Measurements from ENCODE around the gene GRIN2B.

DNA sequence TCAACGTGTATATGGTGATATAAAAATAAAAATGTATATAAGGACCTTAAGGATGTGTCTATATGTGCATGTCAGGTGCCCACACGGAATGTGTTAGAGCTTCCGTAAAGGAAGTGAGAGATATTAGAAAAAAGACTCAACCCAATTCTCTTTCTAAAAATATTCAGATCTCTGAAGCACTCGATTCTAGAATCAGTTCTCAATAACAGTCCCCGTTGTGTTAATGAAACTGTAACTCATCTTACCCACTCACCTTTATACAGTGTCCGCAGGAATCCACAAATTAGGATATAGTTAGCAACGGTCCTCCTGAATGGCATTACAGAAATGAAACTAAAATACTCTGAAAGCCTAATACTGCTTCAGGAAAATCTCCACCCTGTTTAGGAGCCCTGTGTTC, 29.3 kb downstream of the GRIN2B start:
- TF ChIP-seq CTCF (IDR thresholded peaks at IDR 0.05) (no peak), USF2 (CRISPR knock-in tag; IDR thresholded peaks at IDR 0.05) (no peak), FOXJ3 (CRISPR knock-in tag; IDR thresholded peaks at IDR 0.05; ENCODE audit: borderline replicate concordance) (no peak), TEAD4 (CRISPR knock-in tag; IDR thresholded peaks at IDR 0.05) (no peak), AFF4 (CRISPR knock-in tag; IDR thresholded peaks at IDR 0.05; ENCODE audit: borderline replicate concordance) (no peak), CREM (CRISPR knock-in tag; IDR thresholded peaks at IDR 0.05) (no peak), ZNF219 (CRISPR knock-in tag; IDR thresholded peaks at IDR 0.05; ENCODE audit: borderline replicate concordance) (no peak), E2F5 (CRISPR knock-in tag; IDR thresholded peaks at IDR 0.05) (no peak), TCF7 (CRISPR knock-in tag; IDR thresholded peaks at IDR 0.05; ENCODE audit: low read depth) (no peak), NR1H2 (CRISPR knock-in tag; IDR thresholded peaks at IDR 0.05) (no peak), ZBTB21 (CRISPR knock-in tag; IDR thresholded peaks at IDR 0.05; ENCODE audit: borderline replicate concordance) (no peak)
- TF ChIP-seq, protein P1, sequence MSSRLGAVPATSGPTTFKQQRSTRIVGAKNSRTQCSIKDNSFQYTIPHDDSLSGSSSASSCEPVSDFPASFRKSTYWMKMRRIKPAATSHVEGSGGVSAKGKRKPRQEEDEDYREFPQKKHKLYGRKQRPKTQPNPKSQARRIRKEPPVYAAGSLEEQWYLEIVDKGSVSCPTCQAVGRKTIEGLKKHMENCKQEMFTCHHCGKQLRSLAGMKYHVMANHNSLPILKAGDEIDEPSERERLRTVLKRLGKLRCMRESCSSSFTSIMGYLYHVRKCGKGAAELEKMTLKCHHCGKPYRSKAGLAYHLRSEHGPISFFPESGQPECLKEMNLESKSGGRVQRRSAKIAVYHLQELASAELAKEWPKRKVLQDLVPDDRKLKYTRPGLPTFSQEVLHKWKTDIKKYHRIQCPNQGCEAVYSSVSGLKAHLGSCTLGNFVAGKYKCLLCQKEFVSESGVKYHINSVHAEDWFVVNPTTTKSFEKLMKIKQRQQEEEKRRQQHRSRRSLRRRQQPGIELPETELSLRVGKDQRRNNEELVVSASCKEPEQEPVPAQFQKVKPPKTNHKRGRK (CRISPR knock-in tag; IDR thresholded peaks at IDR 0.05; ENCODE audit: borderline replicate concordance), result no peak

Data from WTC11 (cell line).